HCT116 (cell line): ENCODE results near the gene HEXA. TPM values are rescaled to one million over a fixed set of nuclear protein-coding genes. Genes with fewer than 3 reads are reported as not detected.

ENCODE experiments used
- ATAC-seq: fragments of 200-7000 bp; cut with Tn5 transposase; 2 replicates; pipeline ENCODE4 v1.9.1; 2020; ENCODE audit warnings: mild to moderate bottlenecking, moderate library complexity
- BruUV-seq: library from RNA; stranded (reverse); fragments of 400-500 nt; replicated peaks from 2 replicates; lab custom pipeline; 2021; lab: Mats Ljungman, UMichigan
- CTCF ChIA-PET: fragments of 300-600 bp; sonication (Branson Sonifier 250); formaldehyde crosslinking; loops from one replicate; lab custom pipeline; 2021; ENCODE audit warnings: antibody characterized with exemption; lab: Charles Lee
- POLR2A ChIA-PET: fragments of 300-600, 350-600 bp; sonication (Branson Sonifier 250); formaldehyde crosslinking; loops from one replicate; lab custom pipeline; 2021; ENCODE audit warnings: antibody characterized with exemption; lab: Charles Lee
- RAD21 ChIA-PET, 2 experiments: fragments of 300-600 bp; sonication (Branson Sonifier 250); formaldehyde crosslinking; loops; one replicate each; lab custom pipeline; 2023; ENCODE audit warnings: low total read pairs in 2 of 2; ENCODE audit not compliant: uncharacterized antibody in 2 of 2, unreplicated experiment in 2 of 2, low non-redundant PET in 1 of 2; lab: Charles Lee
- DNase-seq: peaks from one replicate; pipeline ENCODE4 v3.0.0-alpha.2; 2010; ENCODE audit warnings: low read depth, low spot score
- H2AFZ ChIP-seq: fragments of 200-600 bp; shearing (Covaris generic), sonication (generic); 2 replicates; pipeline ENCODE4 v1.6.1; 2017; ENCODE audit warnings: low read depth, mixed run types, mixed read lengths, antibody characterized with exemption, low read length; ENCODE audit not compliant: poor library complexity, severe bottlenecking
- H3K27ac ChIP-seq: 2 replicates; pipeline ENCODE4 v1.5.1; 2012; ENCODE audit warnings: low read depth, low read length
- H3K27me3 ChIP-seq: fragments of 200-600 bp; sonication (generic); 2 replicates; pipeline ENCODE4 v1.6.1; 2016; ENCODE audit warnings: mixed run types, low read length, mixed read lengths; ENCODE audit not compliant: insufficient read depth
- H3K36me3 ChIP-seq, 2 experiments: fragments of 200-500 bp in 1 of 2; fragments of 200-600 bp in 1 of 2; sonication (Bioruptor generic) in 1 of 2; sonication (generic) in 1 of 2; 2 replicates each; pipeline versions ENCODE4 v1.5.1 to v1.6.1; 2014 to 2016; ENCODE audit warnings: low read length in 2 of 2, inconsistent platforms in 1 of 2, mixed read lengths in 1 of 2, mixed run types in 1 of 2; ENCODE audit not compliant: insufficient read depth in 2 of 2, control insufficient read depth in 1 of 2
- H3K4me1 ChIP-seq, 2 experiments: fragments of 200-600 bp in 1 of 2; sonication (generic) in 1 of 2; 2 replicates each; pipeline versions ENCODE4 v1.5.1 to v1.6.1; 2012 to 2017; ENCODE audit warnings: low read length in 2 of 2, inconsistent platforms in 1 of 2, mild to moderate bottlenecking in 1 of 2, mixed read lengths in 1 of 2, mixed run types in 1 of 2, moderate library complexity in 1 of 2; ENCODE audit not compliant: insufficient read depth in 2 of 2, control insufficient read depth in 1 of 2
- H3K4me2 ChIP-seq: fragments of 200-600 bp; sonication (generic); 2 replicates; pipeline ENCODE4 v1.6.1; 2017; ENCODE audit warnings: mixed run types, low read length, mixed read lengths
- H3K4me3 ChIP-seq, 2 experiments: fragments of 200-600 bp in 1 of 2; sonication (generic) in 1 of 2; replicated peaks in 1 of 2; 2 replicates each; pipeline ENCODE4 v1.5.1; 2011 to 2016; ENCODE audit warnings: low read length in 2 of 2, control low read depth in 1 of 2, low read depth in 1 of 2, mild to moderate bottlenecking in 1 of 2, mixed read lengths in 1 of 2, mixed run types in 1 of 2
- H3K79me2 ChIP-seq: fragments of 200-600 bp; sonication (generic); 2 replicates; pipeline ENCODE4 v1.6.1; 2017; ENCODE audit warnings: mild to moderate bottlenecking, mixed run types, low read length, moderate library complexity, mixed read lengths; ENCODE audit not compliant: insufficient read depth
- H3K9ac ChIP-seq: fragments of 200-600 bp; sonication (generic); 2 replicates; pipeline ENCODE4 v1.6.1; 2016; ENCODE audit warnings: low read length, mixed read lengths
- H3K9me2 ChIP-seq: fragments of 200-600 bp; sonication (generic), shearing (Covaris generic); 2 replicates; pipeline ENCODE4 v1.6.1; 2017; ENCODE audit warnings: mixed run types, mild to moderate bottlenecking, moderate library complexity; ENCODE audit not compliant: insufficient read depth
- H3K9me3 ChIP-seq, 2 experiments: fragments of 200-500 bp in 1 of 2; fragments of 200-600 bp in 1 of 2; sonication (Bioruptor generic) in 1 of 2; sonication (generic) in 1 of 2; 2 replicates each; pipeline ENCODE4 v1.6.1; 2014 to 2017; ENCODE audit warnings: low read length in 2 of 2, mixed read lengths in 2 of 2, inconsistent platforms in 1 of 2, low read depth in 1 of 2, mild to moderate bottlenecking in 1 of 2, mixed run types in 1 of 2, moderate library complexity in 1 of 2; ENCODE audit not compliant: control insufficient read depth in 1 of 2, insufficient read depth in 1 of 2
- H4K20me1 ChIP-seq: fragments of 200-600 bp; sonication (generic), shearing (Covaris generic); 2 replicates; pipeline ENCODE4 v1.6.1; 2017; ENCODE audit warnings: mixed run types, mild to moderate bottlenecking, moderate library complexity; ENCODE audit not compliant: insufficient read depth
- FOSL1 ChIP-seq: IDR thresholded peaks from 2 replicates; pipeline ENCODE4 v1.6.1; 2012; ENCODE audit warnings: low read depth
- JUND ChIP-seq: IDR thresholded peaks from 2 replicates; pipeline ENCODE4 v1.6.1; 2012
- POLR2A ChIP-seq: IDR thresholded peaks from 2 replicates; pipeline ENCODE4 v1.7.0; 2011; ENCODE audit warnings: borderline replicate concordance; ENCODE audit not compliant: insufficient read depth, insufficient read length; ENCODE audit errors: extremely low read depth
- ZFX ChIP-seq: fragments of 450-650 bp; IDR thresholded peaks from 2 replicates; pipeline ENCODE4 v1.6.1; 2017
- ZNF274 ChIP-seq: fragments of 200-500 bp; sonication (Bioruptor generic); IDR thresholded peaks from 2 replicates; pipeline ENCODE4 v1.6.1; 2014; ENCODE audit warnings: mild to moderate bottlenecking, low read depth, low read length, inconsistent platforms
- intact Hi-C: fragments of 100-400 bp; cut with micrococcal nuclease; formaldehyde crosslinking; loops from 2 replicates; pipeline ENCODE4 v1.10.0; 2022
- total RNA-seq: library from RNA; stranded (reverse); gene quantifications from one replicate; pipeline ENCODE4 v1.2.1, GENCODE V29; 2021; ENCODE audit not compliant: unreplicated experiment
- TF ChIP-seq, protein P1 (sequence below): IDR thresholded peaks from 2 replicates; pipeline ENCODE4 v1.6.1; 2012; ENCODE audit warnings: low read depth
- TF ChIP-seq, protein P2 (sequence below): IDR thresholded peaks from 2 replicates; pipeline ENCODE4 v1.6.1; 2012

The HEXA gene
- total RNA-seq, 1 experiment from 2014 or later = 57.1 TPM

DNA sequence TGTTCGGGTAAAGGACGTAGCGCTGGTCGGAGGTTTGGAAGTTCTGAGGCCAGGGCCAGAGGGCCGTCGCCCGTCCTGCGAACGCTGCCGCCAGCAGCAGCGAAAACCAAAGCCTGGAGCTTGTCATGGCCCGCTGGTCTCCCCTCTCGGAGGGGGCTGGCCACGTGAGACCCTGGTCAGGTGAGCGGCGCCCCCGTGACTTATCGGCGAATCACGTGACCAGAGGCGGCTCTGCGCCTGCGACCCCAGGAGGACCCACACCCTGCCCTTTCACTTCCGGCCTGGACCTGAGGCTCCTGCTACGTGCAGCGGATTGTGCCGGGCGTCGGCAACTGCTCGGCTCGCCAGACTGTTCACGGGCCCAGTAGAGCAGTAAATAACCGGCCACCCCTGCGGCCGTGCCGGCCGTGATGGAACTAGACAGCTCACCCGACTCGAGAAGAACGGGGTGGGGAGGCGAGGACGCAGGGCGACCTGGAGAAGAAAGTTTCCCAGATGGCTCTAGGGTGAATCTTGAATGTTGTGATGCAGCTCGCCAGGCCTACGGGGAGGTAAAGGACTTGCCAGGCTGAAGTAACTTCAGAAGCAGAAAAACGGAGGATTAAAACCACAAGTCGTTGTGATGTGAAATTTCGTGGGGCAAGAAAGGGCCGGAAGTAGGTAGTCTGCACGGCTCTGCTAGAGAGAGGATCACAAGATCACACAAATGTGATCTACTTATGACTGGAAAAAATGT is at the start of gene HEXA (continued):
- TF ChIP-seq, protein P1, sequence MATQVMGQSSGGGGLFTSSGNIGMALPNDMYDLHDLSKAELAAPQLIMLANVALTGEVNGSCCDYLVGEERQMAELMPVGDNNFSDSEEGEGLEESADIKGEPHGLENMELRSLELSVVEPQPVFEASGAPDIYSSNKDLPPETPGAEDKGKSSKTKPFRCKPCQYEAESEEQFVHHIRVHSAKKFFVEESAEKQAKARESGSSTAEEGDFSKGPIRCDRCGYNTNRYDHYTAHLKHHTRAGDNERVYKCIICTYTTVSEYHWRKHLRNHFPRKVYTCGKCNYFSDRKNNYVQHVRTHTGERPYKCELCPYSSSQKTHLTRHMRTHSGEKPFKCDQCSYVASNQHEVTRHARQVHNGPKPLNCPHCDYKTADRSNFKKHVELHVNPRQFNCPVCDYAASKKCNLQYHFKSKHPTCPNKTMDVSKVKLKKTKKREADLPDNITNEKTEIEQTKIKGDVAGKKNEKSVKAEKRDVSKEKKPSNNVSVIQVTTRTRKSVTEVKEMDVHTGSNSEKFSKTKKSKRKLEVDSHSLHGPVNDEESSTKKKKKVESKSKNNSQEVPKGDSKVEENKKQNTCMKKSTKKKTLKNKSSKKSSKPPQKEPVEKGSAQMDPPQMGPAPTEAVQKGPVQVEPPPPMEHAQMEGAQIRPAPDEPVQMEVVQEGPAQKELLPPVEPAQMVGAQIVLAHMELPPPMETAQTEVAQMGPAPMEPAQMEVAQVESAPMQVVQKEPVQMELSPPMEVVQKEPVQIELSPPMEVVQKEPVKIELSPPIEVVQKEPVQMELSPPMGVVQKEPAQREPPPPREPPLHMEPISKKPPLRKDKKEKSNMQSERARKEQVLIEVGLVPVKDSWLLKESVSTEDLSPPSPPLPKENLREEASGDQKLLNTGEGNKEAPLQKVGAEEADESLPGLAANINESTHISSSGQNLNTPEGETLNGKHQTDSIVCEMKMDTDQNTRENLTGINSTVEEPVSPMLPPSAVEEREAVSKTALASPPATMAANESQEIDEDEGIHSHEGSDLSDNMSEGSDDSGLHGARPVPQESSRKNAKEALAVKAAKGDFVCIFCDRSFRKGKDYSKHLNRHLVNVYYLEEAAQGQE = no peak
- TF ChIP-seq JUND (peak; percentile 75), FOSL1 (no peak), ZNF274 (no peak), ZFX (peak; percentile 86)
- TF ChIP-seq, protein P2, sequence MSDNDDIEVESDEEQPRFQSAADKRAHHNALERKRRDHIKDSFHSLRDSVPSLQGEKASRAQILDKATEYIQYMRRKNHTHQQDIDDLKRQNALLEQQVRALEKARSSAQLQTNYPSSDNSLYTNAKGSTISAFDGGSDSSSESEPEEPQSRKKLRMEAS = peak; percentile 92

DNA sequence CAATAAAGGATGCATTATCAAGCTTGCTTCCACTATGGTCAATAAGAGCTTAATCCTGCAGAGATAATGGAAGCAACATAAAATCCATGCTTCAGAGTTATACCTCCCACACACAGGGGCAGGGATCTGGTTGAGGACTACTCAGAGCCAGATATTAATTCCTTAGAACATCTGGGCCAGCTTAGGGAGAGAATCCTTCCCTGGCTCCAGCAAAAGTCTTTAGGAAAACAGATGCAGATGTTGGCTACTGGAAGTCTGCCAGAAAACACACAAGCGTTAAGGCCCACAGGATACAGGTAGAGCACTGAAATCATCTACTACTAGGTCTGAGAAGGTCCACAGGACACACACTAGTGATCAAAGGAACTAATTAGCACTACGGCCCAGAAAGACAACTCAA is 47.4 kb upstream of the HEXA start:
- Histone ChIP-seq H3K36me3 (no peaks in the 10 kb centered on the region), H3K4me1 (no peaks in the 10 kb centered on the region), H2AFZ (no peak overlapping the region), H3K9me2 (no peaks in the 10 kb centered on the region), H3K9me3 (peaks cover 9 to 12% of the 10 kb centered on the region in 2 experiments; a peak in 2 of 4 replicates), H3K79me2 (no peaks in the 10 kb centered on the region), H3K4me3 (no peak overlapping the region), H3K9ac (no peak overlapping the region), H4K20me1 (no peaks in the 10 kb centered on the region), H3K4me2 (no peak overlapping the region), H3K27ac (no peak overlapping the region), H3K27me3 (no peaks in the 10 kb centered on the region)
- ChIA-PET RAD21 (no interaction called here), CTCF (no interaction called here), POLR2A (no interaction called here)
- intact Hi-C loops = no loop called here
- DNase-seq = no peak
- TF ChIP-seq POLR2A = no peak
- ATAC-seq = no peak
- no TSS peak for BruUV-seq
